BE2C (cell line): Measurements from ENCODE around the gene TRPC4.
"Not testable (repeated sequence)": the region's sequence is repeated elsewhere in the genome, so short reads cannot be mapped to it uniquely, and the experiment has no call there.

Experiments
- DNase-seq: peaks from one replicate; pipeline ENCODE4 v3.0.0-alpha.2; 2020
- H3K27me3 ChIP-seq: fragments of 250-450 bp; sonication (Bioruptor Pico); 2 replicates; pipeline ENCODE4 v1.5.1; 2020; ENCODE audit warnings: mild to moderate bottlenecking
- H3K36me3 ChIP-seq: fragments of 250-450 bp; sonication (Bioruptor Pico); 2 replicates; pipeline ENCODE4 v1.5.1; 2020; ENCODE audit warnings: mild to moderate bottlenecking
- H3K4me1 ChIP-seq: fragments of 250-450 bp; sonication (Bioruptor Pico); 2 replicates; pipeline ENCODE4 v1.5.1; 2020
- H3K4me3 ChIP-seq: 2 replicates; pipeline ENCODE4 v1.5.1; 2011; ENCODE audit warnings: low read depth, low read length
- H3K9me3 ChIP-seq: fragments of 250-450 bp; sonication (Bioruptor Pico); 2 replicates; pipeline ENCODE4 v1.5.1; 2020
- TF ChIP-seq, protein P1 (sequence below): IDR thresholded peaks from 2 replicates; pipeline ENCODE4 v1.5.1; 2012; ENCODE audit warnings: mild to moderate bottlenecking, low read depth, low read length

TRPC4 gene

DNA sequence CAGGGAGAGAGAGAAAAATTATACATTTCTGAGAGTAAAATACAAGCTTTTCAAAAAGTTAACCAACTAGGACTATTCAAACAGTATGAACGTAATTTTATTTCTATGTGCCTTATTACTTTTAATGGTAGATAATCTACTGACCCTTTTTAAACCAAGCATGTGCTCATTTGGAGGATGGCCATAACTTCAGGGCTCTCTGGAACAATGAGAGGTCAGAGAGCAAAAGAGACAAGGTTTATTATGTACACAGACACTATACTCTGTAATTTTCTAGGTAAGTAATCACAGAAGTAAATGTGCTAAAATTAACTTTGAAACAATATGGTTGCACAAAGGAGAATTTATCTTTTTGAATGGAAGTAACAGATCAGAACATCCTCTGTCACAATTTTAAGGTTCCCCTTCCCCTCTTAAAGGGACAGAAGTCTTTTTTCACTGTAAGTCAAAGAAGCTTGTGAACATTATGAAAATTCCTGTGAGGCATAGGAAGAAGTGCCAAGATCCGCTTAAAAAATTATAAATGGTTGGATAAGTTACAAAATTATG, 272.0 kb downstream of the TRPC4 start:
- Histone ChIP-seq H3K4me1 (no peaks in the 10 kb centered on the region), H3K9me3 (no peaks in the 10 kb centered on the region), H3K36me3 (no peaks in the 10 kb centered on the region), H3K27me3 (peaks cover 2% of the 10 kb centered on the region; the same call in 1 of the 2 replicates), H3K4me3 (no peak overlapping the region)
- TF ChIP-seq, protein P1, sequence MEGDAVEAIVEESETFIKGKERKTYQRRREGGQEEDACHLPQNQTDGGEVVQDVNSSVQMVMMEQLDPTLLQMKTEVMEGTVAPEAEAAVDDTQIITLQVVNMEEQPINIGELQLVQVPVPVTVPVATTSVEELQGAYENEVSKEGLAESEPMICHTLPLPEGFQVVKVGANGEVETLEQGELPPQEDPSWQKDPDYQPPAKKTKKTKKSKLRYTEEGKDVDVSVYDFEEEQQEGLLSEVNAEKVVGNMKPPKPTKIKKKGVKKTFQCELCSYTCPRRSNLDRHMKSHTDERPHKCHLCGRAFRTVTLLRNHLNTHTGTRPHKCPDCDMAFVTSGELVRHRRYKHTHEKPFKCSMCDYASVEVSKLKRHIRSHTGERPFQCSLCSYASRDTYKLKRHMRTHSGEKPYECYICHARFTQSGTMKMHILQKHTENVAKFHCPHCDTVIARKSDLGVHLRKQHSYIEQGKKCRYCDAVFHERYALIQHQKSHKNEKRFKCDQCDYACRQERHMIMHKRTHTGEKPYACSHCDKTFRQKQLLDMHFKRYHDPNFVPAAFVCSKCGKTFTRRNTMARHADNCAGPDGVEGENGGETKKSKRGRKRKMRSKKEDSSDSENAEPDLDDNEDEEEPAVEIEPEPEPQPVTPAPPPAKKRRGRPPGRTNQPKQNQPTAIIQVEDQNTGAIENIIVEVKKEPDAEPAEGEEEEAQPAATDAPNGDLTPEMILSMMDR: no peak
- DNase-seq: no peak

DNA sequence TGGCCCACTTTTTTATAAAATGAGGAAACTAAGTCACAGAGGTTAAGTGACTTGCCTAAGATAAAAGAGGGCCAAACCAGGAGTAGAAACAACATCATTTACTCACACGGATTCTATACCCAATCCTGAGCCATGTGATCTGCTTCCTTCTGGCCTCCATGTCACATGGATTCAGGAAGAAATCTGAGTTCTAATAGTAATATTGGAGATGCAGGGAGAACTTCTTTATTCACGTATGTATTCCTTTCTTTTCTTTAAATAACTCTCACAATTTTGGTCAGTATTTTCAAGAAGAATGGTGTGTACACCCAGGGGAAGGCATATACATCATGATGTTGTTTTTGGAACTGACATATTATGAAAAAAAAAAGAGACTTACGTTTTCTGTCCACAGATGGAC, 272.8 kb downstream of the TRPC4 start:
- Histone ChIP-seq H3K27me3 (peaks cover 2% of the 10 kb centered on the region; the same call in 1 of the 2 replicates), H3K9me3 (no peaks in the 10 kb centered on the region), H3K36me3 (no peaks in the 10 kb centered on the region), H3K4me1 (no peaks in the 10 kb centered on the region), H3K4me3 (no peak overlapping the region)
- TF ChIP-seq, protein P1: no peak
- DNase-seq: no peak

DNA sequence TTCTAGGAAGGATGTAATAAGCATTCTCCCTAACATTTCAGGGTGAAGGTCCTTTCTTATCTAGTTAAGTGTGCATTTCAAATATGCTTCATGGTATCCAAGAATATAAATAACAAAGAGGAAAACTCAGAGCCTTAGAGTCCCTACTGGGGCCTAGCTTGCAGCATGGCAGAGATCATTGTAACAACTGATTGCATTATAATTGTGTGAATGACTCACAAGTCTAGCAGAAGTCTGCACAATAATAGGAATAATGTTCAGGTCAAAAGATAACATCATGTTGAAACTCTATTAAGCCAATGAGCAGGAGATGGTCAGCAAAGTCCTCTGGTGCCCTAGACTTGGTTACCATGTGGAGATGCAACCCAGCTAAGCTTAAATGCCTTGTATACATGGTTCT, 274.4 kb downstream of the TRPC4 start:
- TF ChIP-seq, protein P1: no peak
- Histone ChIP-seq H3K27me3 (peaks cover 2% of the 10 kb centered on the region; the same call in 1 of the 2 replicates), H3K4me1 (no peaks in the 10 kb centered on the region), H3K4me3 (no peak overlapping the region), H3K9me3 (no peaks in the 10 kb centered on the region), H3K36me3 (no peaks in the 10 kb centered on the region)
- DNase-seq: no peak

DNA sequence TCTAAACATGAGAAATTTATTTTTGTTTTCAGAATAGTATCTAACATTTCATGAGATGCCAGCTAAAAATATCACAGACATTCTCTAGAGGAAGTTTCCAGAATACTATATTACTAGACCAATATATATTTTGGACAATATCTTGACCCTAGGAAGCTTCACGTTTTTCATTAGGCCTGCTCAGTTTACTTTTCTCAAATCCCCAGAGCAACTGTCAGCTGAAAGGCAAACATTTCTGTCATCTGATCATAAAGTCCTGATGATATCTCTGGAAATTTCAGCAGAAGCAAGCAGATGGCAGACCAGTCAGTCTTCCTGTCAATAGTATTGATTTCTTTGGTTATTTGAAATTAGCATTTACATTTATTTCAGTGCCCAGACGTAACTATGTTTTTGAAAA, 275.0 kb downstream of the TRPC4 start:
- Histone ChIP-seq H3K4me1 (no peaks in the 10 kb centered on the region), H3K36me3 (no peaks in the 10 kb centered on the region), H3K9me3 (no peaks in the 10 kb centered on the region), H3K27me3 (peaks cover 2% of the 10 kb centered on the region; the same call in 1 of the 2 replicates), H3K4me3 (no peak overlapping the region)
- no peak for DNase-seq
- TF ChIP-seq, protein P1: no peak

DNA sequence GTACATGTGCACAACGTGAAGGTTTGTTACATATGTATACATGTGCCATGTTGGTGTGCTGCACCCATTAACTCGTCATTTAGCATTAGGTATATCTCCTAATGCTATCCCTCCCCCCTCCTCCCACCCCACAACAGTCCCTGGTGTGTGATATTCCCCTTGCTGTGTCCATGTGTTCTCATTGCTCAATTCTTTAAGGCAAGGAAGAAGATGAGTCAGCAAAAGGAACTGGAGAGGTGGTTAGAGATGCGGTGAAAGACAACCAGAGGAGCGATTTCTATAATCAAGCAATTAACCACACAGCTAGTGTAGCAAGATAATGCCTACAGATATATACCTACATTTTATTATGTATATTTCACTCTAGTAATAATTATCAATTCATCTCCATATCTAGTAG, 280.2 kb downstream of the TRPC4 start:
- H3K4me3 ChIP-seq, H3K36me3 ChIP-seq, H3K27me3 ChIP-seq, H3K9me3 ChIP-seq, DNase-seq, H3K4me1 ChIP-seq: not testable (repeated sequence)

DNA sequence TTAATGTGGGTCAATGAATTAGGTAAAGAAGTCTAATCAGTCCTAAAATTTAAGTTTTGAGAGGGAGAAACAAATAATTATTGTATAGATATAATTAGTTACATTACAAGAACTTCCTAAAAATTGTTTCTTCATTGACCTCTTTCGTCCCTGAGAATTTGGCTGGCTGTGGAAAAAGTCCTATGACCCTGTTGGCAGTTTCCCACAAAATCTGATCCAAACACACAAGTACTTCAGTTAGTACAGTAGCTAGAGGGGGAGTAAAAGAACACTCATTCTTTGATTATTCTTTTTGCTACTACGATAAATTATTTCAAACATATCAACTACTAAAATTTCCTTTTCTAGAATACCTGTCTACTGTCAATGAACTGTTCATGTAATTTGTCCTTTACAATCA, 282.3 kb downstream of the TRPC4 start:
- Histone ChIP-seq H3K36me3 (no peaks in the 10 kb centered on the region), H3K4me3 (no peak overlapping the region), H3K4me1 (no peaks in the 10 kb centered on the region), H3K27me3 (no peaks in the 10 kb centered on the region), H3K9me3 (no peaks in the 10 kb centered on the region)
- DNase-seq: no peak
- TF ChIP-seq, protein P1: no peak
